Astrocyte (in vitro differentiated cells and primary cell): ENCODE results near the gene ATG4D. TPM values are rescaled to one million over a fixed set of nuclear protein-coding genes. Genes with fewer than 3 reads are reported as not detected.
A peak's percentile ranks its signal among the peaks of the same experiment; 100 is the strongest.

Experiments
- DNase-seq: peaks from one replicate; pipeline ENCODE4 v3.0.0-alpha.2; 2010; ENCODE audit warnings: low read depth
- FAIRE-seq: peaks from 2 replicates; lab custom pipeline; 2011; peaks lifted over from hg19 to GRCh38; lab: Jason Lieb, UNC
- H2AFZ ChIP-seq: 2 replicates; pipeline ENCODE4 v1.6.0; 2012; ENCODE audit warnings: low read depth, low read length, inconsistent platforms
- H3K27ac ChIP-seq: 2 replicates; pipeline ENCODE4 v1.5.1; 2011; ENCODE audit warnings: low read depth, low read length, inconsistent platforms
- H3K27me3 ChIP-seq: 2 replicates; pipeline ENCODE4 v1.6.0; 2011; ENCODE audit warnings: low read length, inconsistent platforms; ENCODE audit not compliant: insufficient read depth
- H3K36me3 ChIP-seq: 2 replicates; pipeline ENCODE4 v1.5.1; 2011; ENCODE audit warnings: low read length, inconsistent platforms; ENCODE audit not compliant: insufficient read depth
- H3K4me1 ChIP-seq: 2 replicates; pipeline ENCODE4 v1.5.1; 2011; ENCODE audit warnings: low read length, inconsistent platforms; ENCODE audit not compliant: insufficient read depth
- H3K4me2 ChIP-seq: 2 replicates; pipeline ENCODE4 v1.6.0; 2012; ENCODE audit warnings: low read length, inconsistent platforms
- H3K4me3 ChIP-seq: 2 replicates; pipeline ENCODE4 v1.5.1; 2011; ENCODE audit warnings: low read depth, mild to moderate bottlenecking, low read length, inconsistent platforms; ENCODE audit not compliant: insufficient read depth
- H3K79me2 ChIP-seq: 2 replicates; pipeline ENCODE4 v1.6.0; 2012; ENCODE audit warnings: mild to moderate bottlenecking, low read length, inconsistent platforms; ENCODE audit not compliant: insufficient read depth
- H3K9ac ChIP-seq: 2 replicates; pipeline ENCODE4 v1.6.0; 2012; ENCODE audit warnings: mild to moderate bottlenecking, low read length, inconsistent platforms
- H3K9me3 ChIP-seq: 2 replicates; pipeline ENCODE4 v1.5.1; 2012; ENCODE audit warnings: low read depth, mild to moderate bottlenecking, low read length, inconsistent platforms; ENCODE audit not compliant: insufficient read depth
- H4K20me1 ChIP-seq: 2 replicates; pipeline ENCODE4 v1.6.0; 2012; ENCODE audit warnings: low read length, inconsistent platforms; ENCODE audit not compliant: insufficient read depth
- H3K27ac Mint-ChIP-seq: one replicate; pipeline ENCODE4 v1.8.0; 2021; ENCODE audit warnings: mild to moderate bottlenecking, mixed read lengths; ENCODE audit not compliant: unreplicated experiment
- H3K27me3 Mint-ChIP-seq: one replicate; pipeline ENCODE4 v1.8.0; 2021; ENCODE audit warnings: low read depth, mixed read lengths; ENCODE audit not compliant: unreplicated experiment
- H3K36me3 Mint-ChIP-seq: one replicate; pipeline ENCODE4 v1.8.0; 2021; ENCODE audit warnings: low read depth, mixed read lengths; ENCODE audit not compliant: unreplicated experiment
- H3K4me1 Mint-ChIP-seq: one replicate; pipeline ENCODE4 v1.8.0; 2021; ENCODE audit warnings: low read depth, mixed read lengths; ENCODE audit not compliant: unreplicated experiment
- H3K4me3 Mint-ChIP-seq: one replicate; pipeline ENCODE4 v1.8.0; 2021; ENCODE audit warnings: mild to moderate bottlenecking, moderate library complexity, mixed read lengths; ENCODE audit not compliant: unreplicated experiment
- H3K9me3 Mint-ChIP-seq: one replicate; pipeline ENCODE4 v1.8.0; 2021; ENCODE audit warnings: mild to moderate bottlenecking, mixed read lengths; ENCODE audit not compliant: unreplicated experiment
- EZH2 ChIP-seq: IDR thresholded peaks from 2 replicates; pipeline ENCODE4 v1.6.1; 2012; ENCODE audit warnings: mild to moderate bottlenecking, low read length, inconsistent platforms; ENCODE audit not compliant: insufficient read depth
- total RNA-seq: library from RNA; stranded (reverse); gene quantifications from 2 replicates; pipeline ENCODE4 v1.2.1, GENCODE V29; 2021
- TF ChIP-seq, protein P1 (sequence below): IDR thresholded peaks from 2 replicates; pipeline ENCODE4 v1.5.1; 2011; ENCODE audit warnings: low read depth, mild to moderate bottlenecking, inconsistent platforms, low read length, moderate library complexity; ENCODE audit not compliant: insufficient read depth

Gene ATG4D
- total RNA-seq, 1 donor from 2014 or later = 23.5 TPM

DNA sequence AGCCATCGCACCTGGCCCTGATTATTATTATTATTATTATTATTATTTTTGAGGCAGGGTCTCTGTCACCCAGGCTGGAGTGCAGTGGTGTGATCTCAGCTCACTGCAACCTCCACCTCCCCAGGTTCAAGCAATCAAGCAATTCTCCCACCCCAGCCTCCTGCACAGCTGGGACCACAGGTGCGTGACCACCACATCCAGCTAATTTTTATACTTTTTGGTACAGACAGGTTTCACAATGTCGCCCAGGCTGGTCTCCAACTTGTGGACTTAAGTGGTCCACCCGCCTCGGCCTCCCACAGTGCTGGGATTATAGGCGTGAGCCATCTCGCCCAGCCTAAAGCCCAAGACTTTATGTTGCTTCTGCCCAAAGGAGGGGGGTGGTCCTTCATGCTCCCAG, 49.4 kb downstream of the ATG4D start:
- no peaks in the 10 kb centered on the region for H3K27me3 ChIP-seq
- Mint-ChIP-seq H3K27ac (no peak overlapping the region), H3K36me3 (no peaks in the 10 kb centered on the region), H3K27me3 (peaks cover 6% of the 10 kb centered on the region), H3K4me3 (no peak overlapping the region), H3K4me1 (no peaks in the 10 kb centered on the region), H3K9me3 (no peaks in the 10 kb centered on the region)
- no peaks in the 10 kb centered on the region for H3K9me3 ChIP-seq
- H3K36me3 ChIP-seq = no peaks in the 10 kb centered on the region
- no peak overlapping the region for H3K27ac ChIP-seq
- no peak overlapping the region for H2AFZ ChIP-seq
- no peak overlapping the region for H3K4me2 ChIP-seq
- no peak overlapping the region for H3K4me3 ChIP-seq
- DNase-seq (no peak), FAIRE-seq (no peak)
- no peak overlapping the region for H3K9ac ChIP-seq
- no peaks in the 10 kb centered on the region for H4K20me1 ChIP-seq
- no peaks in the 10 kb centered on the region for H3K4me1 ChIP-seq
- H3K79me2 ChIP-seq = no peaks in the 10 kb centered on the region
- no peak for TF ChIP-seq EZH2
- TF ChIP-seq, protein P1, sequence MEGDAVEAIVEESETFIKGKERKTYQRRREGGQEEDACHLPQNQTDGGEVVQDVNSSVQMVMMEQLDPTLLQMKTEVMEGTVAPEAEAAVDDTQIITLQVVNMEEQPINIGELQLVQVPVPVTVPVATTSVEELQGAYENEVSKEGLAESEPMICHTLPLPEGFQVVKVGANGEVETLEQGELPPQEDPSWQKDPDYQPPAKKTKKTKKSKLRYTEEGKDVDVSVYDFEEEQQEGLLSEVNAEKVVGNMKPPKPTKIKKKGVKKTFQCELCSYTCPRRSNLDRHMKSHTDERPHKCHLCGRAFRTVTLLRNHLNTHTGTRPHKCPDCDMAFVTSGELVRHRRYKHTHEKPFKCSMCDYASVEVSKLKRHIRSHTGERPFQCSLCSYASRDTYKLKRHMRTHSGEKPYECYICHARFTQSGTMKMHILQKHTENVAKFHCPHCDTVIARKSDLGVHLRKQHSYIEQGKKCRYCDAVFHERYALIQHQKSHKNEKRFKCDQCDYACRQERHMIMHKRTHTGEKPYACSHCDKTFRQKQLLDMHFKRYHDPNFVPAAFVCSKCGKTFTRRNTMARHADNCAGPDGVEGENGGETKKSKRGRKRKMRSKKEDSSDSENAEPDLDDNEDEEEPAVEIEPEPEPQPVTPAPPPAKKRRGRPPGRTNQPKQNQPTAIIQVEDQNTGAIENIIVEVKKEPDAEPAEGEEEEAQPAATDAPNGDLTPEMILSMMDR = no peak

DNA sequence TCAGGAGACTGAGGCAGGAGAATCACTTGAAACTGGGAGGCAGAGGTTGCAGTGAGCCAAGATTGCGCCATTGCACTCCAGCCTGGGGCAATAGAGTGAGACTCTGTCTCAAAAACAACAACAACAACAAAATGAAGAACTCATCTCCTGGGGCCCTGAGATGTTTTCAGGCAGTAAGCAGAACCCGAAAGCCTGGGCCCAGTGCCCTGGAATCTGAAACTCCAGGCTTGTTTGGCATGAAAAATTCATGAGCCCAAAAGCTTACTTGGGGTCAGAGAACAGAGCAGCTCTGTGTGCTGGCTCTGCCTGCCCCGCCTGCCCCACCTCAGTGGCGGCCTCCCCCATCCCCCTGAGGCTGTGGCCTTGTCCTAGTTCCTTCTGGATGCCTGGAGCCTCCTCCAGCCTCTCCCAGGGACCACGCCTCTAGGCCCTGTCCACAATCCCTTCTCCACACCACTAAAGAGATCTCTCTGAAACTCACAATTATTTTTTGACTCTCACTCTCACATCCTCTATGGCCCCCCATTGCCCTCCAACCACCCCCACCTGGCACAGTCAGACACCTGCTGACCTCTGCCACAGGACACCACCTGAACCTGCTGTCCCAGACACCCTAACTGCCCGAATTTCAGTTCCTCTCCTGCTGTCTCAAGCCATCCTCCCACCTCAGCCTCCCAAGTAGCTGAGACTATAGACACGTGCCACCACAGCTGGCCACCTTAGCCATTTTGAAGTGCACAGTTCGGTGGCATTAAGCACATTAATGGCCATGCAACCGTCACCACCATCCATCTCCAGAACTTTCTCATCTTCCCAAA, 50.3 kb downstream of the ATG4D start:
- H3K27me3 Mint-ChIP-seq = peaks cover 12% of the 10 kb centered on the region
- Histone ChIP-seq H3K27ac (no peak overlapping the region), H3K4me3 (no peak overlapping the region), H3K27me3 (no peaks in the 10 kb centered on the region), H3K79me2 (no peaks in the 10 kb centered on the region), H3K36me3 (no peaks in the 10 kb centered on the region), H3K9ac (no peak overlapping the region), H3K9me3 (no peaks in the 10 kb centered on the region), H4K20me1 (no peaks in the 10 kb centered on the region), H3K4me2 (no peak overlapping the region), H3K4me1 (no peaks in the 10 kb centered on the region), H2AFZ (no peak overlapping the region)
- TF ChIP-seq, protein P1 = no peak
- no peak for TF ChIP-seq EZH2
- no peak overlapping the region for H3K27ac Mint-ChIP-seq
- no peak for FAIRE-seq
- DNase-seq = no peak
- H3K4me1 Mint-ChIP-seq = no peaks in the 10 kb centered on the region
- H3K4me3 Mint-ChIP-seq = peak overlapping the region; percentile 56
- no peaks in the 10 kb centered on the region for H3K9me3 Mint-ChIP-seq
- no peaks in the 10 kb centered on the region for H3K36me3 Mint-ChIP-seq

DNA sequence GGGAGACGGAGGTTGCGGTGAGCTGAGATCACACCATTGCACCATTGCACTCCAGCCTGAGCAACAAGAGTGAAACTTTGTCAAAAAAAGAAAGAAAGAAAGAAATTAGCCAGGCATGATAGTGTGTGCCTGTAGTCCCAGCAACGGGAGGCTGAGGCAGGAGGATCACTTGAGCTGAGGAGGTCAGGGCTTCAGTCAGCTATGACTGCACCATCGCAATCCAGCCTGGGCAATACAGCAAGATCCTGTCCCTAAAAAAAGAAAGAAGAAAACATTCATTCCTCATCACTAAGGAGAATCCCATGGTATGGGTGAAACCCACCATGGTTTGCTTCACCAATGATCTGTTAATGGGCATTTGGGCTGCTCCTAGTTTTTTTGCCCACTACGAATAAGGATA, 56.4 kb downstream of the ATG4D start:
- no peak overlapping the region for H3K4me3 Mint-ChIP-seq
- Histone ChIP-seq H2AFZ (no peak overlapping the region), H3K36me3 (no peaks in the 10 kb centered on the region), H3K4me1 (peaks cover 19% of the 10 kb centered on the region), H3K9ac (no peak overlapping the region), H3K27me3 (peaks cover 5% of the 10 kb centered on the region), H3K4me3 (no peak overlapping the region), H4K20me1 (peaks cover 10% of the 10 kb centered on the region), H3K9me3 (no peaks in the 10 kb centered on the region), H3K27ac (no peak overlapping the region), H3K79me2 (peaks cover 29% of the 10 kb centered on the region), H3K4me2 (no peak overlapping the region)
- H3K27me3 Mint-ChIP-seq = peaks cover 14% of the 10 kb centered on the region
- FAIRE-seq = no peak
- TF ChIP-seq EZH2 = no peak
- TF ChIP-seq, protein P1 = no peak
- H3K27ac Mint-ChIP-seq = no peak overlapping the region
- H3K36me3 Mint-ChIP-seq = no peaks in the 10 kb centered on the region
- no peak for DNase-seq
- peaks cover 9% of the 10 kb centered on the region for H3K4me1 Mint-ChIP-seq
- no peaks in the 10 kb centered on the region for H3K9me3 Mint-ChIP-seq
